Body of pancreas (tissue), 4 donors: ENCODE measurements around the gene SGMS1. TPM values are rescaled to one million over a fixed set of nuclear protein-coding genes. Genes with fewer than 3 reads are reported as not detected.

ENCODE experiments used
- ATAC-seq: fragments of 150-250 bp; one replicate; pipeline ENCODE4 v1.9.1; 2016
- DNase-seq, 4 donors: peaks; one replicate each; pipeline ENCODE4 v3.0.0-alpha.2; 2019
- H3K27ac ChIP-seq, 4 donors: fragments of 200-600 bp; sonication (generic); 1 replicate in 3 of 4; 2 replicates in 1 of 4; pipeline versions ENCODE4 v1.5.1 to v1.6.1; 2016 to 2019; ENCODE audit warnings: mild to moderate bottlenecking in 1 of 4, mixed read lengths in 1 of 4, moderate library complexity in 1 of 4
- H3K27me3 ChIP-seq, 2 donors: fragments of 200-600 bp; sonication (generic); one replicate each; pipeline ENCODE4 v1.6.0; 2016; ENCODE audit warnings: mild to moderate bottlenecking in 1 of 2
- H3K36me3 ChIP-seq, 2 donors: fragments of 200-600 bp; sonication (generic); replicated peaks in 1 of 2; 2 replicates each; pipeline ENCODE4 v1.5.1; 2016; ENCODE audit warnings: low read depth in 2 of 2; ENCODE audit not compliant: insufficient read depth in 1 of 2
- H3K4me1 ChIP-seq: fragments of 200-600 bp; sonication (generic); one replicate; pipeline ENCODE4 v1.6.0; 2016
- H3K4me3 ChIP-seq, 2 donors: fragments of 200-600 bp; sonication (generic); 1 replicate in 1 of 2; 2 replicates in 1 of 2; pipeline ENCODE4 v1.5.1; 2016 to 2019
- H3K9me3 ChIP-seq, 3 donors: fragments of 200-600 bp; sonication (generic); 1 replicate in 2 of 3; 2 replicates in 1 of 3; pipeline ENCODE4 v1.5.1; 2016
- POLR2A ChIP-seq, 3 donors: fragments of 450-650 bp; IDR thresholded peaks; one replicate each; pipeline ENCODE4 v1.6.1; 2016; ENCODE audit warnings: antibody characterized with exemption in 3 of 3, mild to moderate bottlenecking in 2 of 3
- WGBS, 2 donors: methylation state at CpG; one replicate each; pipeline ENCODE4 v1.1.5; 2017; 5-methylcytosine and 5-hydroxymethylcytosine counted together
- intact Hi-C: fragments of 100-400 bp; cut with DNase I; formaldehyde crosslinking; loops from one replicate; pipeline ENCODE4 v1.15.1; 2023
- total RNA-seq, 2 donors: library from RNA; depleted of rRNA; stranded (reverse); fragments of >200 nt; gene quantifications; one replicate each; pipeline ENCODE4 v1.1.0, GENCODE V29; 2016
- TF ChIP-seq, protein P1 (sequence below), 7 experiments: fragments of 450-650 bp in 4 of 7; fragments of 200-600 bp in 3 of 7; sonication (generic) in 3 of 7; IDR thresholded peaks; one replicate each; pipeline ENCODE4 v1.5.1; 2016 to 2019; ENCODE audit warnings: antibody characterized with exemption in 7 of 7

SGMS1 gene
- total RNA-seq, 2 donors from 2014 or later: 46.2 to 68.9 TPM

DNA sequence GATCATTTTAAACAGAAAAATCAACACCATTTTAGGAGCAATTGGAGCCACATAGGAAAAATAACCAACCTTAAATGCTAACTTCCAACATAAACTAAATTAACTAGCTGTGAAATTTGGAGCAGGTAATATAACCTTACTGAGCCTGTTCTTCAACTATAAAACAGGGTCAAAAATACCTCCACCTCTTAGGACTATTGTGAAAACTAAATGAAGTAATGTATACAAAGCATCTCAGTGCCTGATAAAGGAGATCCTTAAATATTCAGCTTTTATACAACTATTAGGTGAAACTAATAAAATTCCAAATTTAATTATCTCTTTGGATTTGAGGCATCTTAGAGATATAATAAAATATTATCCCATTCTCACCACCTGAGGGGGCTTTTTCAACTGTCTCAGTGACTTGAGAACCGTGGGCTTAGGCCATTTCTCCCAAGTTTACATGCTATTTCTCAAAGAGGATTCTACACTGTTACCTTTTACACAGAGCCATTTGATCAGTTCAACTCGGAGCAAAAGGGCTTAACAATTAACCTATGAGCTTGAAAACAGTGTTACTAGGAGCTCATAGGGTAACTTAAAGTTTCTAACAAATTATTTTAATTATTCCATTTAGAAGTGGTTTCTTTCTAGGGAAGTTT lies 207.5 kb downstream of the SGMS1 start:
- ATAC-seq: no peak
- H3K4me1 ChIP-seq: peaks cover 41% of the 10 kb centered on the region
- 23 to 32% methylated on average over 2 of the region's 2 CpGs for WGBS, 2 donors
- H3K4me3 ChIP-seq: no peak overlapping the region
- no peak for TF ChIP-seq POLR2A (IDR thresholded peaks at IDR 0.05)
- TF ChIP-seq, protein P1, sequence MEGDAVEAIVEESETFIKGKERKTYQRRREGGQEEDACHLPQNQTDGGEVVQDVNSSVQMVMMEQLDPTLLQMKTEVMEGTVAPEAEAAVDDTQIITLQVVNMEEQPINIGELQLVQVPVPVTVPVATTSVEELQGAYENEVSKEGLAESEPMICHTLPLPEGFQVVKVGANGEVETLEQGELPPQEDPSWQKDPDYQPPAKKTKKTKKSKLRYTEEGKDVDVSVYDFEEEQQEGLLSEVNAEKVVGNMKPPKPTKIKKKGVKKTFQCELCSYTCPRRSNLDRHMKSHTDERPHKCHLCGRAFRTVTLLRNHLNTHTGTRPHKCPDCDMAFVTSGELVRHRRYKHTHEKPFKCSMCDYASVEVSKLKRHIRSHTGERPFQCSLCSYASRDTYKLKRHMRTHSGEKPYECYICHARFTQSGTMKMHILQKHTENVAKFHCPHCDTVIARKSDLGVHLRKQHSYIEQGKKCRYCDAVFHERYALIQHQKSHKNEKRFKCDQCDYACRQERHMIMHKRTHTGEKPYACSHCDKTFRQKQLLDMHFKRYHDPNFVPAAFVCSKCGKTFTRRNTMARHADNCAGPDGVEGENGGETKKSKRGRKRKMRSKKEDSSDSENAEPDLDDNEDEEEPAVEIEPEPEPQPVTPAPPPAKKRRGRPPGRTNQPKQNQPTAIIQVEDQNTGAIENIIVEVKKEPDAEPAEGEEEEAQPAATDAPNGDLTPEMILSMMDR (IDR thresholded peaks at IDR 0.05): no peak
- H3K27ac ChIP-seq: peak overlapping the region in 1 of 4 donors; percentile 9
- no peaks in the 10 kb centered on the region for H3K9me3 ChIP-seq
- DNase-seq: no peak
- H3K27me3 ChIP-seq: no peaks in the 10 kb centered on the region
- no peaks in the 10 kb centered on the region for H3K36me3 ChIP-seq
- intact Hi-C loops: loop anchor here (10.0 kb wide), 1 partner anchor 208 kb away; the partner anchor contains the start of gene SGMS1

DNA sequence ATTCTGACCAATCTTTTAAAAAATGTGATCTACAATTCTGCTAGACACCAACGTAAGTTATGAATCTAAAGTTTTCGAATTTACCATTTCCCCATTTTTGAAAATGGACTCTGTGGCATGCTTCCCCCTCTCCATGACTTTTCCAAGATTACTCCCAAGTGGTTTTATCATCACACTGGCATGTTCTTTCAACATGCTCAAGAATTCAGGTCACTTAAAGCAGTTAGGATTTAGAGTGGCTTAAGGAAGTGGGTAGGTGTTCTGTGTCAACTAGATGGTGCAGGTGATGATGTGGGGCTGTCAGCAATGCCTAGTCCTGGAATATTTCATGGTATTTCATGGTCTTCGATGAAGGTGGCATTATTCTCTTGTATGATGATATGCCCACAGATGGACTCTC lies 208.5 kb downstream of the SGMS1 start:
- WGBS, 2 donors: 91 to 99% methylated on average over 3 of the region's 3 CpGs
- Histone ChIP-seq H3K27me3 (no peaks in the 10 kb centered on the region), H3K4me1 (peaks cover 42% of the 10 kb centered on the region), H3K36me3 (no peaks in the 10 kb centered on the region), H3K27ac (peak overlapping the region in 1 of 4 donors; percentile 9), H3K4me3 (no peak overlapping the region), H3K9me3 (no peaks in the 10 kb centered on the region)
- TF ChIP-seq, protein P1 (IDR thresholded peaks at IDR 0.05): no peak
- no peak for TF ChIP-seq POLR2A (IDR thresholded peaks at IDR 0.05)
- DNase-seq (no peak), ATAC-seq (no peak)
- intact Hi-C loops: loop anchor here (10.0 kb wide), 1 partner anchor 210 kb away; the partner anchor contains the start of gene SGMS1

DNA sequence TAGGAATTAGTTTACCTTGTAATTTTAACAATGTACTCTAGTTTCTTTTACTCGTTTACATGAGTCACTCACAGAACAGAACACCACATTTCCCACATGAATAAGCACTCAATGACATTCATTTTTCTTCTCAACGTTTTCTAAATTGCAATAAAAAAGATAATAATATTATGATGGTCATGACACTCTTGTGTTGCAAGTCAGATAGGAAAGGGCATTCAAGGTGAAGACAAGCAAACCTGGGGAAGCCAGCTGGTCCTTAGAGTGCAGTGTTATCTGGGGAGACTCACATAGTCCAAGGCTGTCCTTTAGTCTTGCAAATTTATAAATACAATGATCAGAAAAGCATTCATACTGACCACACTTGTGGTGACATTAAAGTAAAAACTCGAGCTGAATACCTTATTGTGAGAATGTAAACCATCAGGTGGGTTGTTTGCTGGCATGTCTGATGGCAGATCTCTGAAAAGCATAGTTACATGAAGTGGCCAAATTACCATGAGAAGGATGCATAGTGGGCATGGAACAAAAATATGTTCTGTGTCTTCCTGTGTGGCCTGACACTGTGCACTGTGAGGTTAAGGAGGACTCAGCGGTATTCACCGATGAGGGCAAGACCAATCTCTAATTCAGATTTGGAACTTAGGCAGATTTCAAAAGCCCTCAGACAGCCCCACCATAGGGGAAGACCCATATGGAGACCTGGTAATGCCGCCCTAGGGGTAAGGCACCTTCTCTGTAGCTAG lies 213.5 kb downstream of the SGMS1 start:
- H3K36me3 ChIP-seq: no peaks in the 10 kb centered on the region
- intact Hi-C loops: loop anchor here (10.0 kb wide), 1 partner anchor 215 kb away; the partner anchor contains the start of gene SGMS1
- no peak overlapping the region for H3K4me3 ChIP-seq
- TF ChIP-seq POLR2A (IDR thresholded peaks at IDR 0.05): no peak
- TF ChIP-seq, protein P1 (IDR thresholded peaks at IDR 0.05): no peak
- H3K27me3 ChIP-seq: no peaks in the 10 kb centered on the region
- H3K9me3 ChIP-seq: no peaks in the 10 kb centered on the region
- peaks cover 37% of the 10 kb centered on the region for H3K4me1 ChIP-seq
- 58 to 65% methylated on average over 6 of the region's 6 CpGs for WGBS, 2 donors
- DNase-seq (no peak), ATAC-seq (no peak)
- no peak overlapping the region for H3K27ac ChIP-seq

DNA sequence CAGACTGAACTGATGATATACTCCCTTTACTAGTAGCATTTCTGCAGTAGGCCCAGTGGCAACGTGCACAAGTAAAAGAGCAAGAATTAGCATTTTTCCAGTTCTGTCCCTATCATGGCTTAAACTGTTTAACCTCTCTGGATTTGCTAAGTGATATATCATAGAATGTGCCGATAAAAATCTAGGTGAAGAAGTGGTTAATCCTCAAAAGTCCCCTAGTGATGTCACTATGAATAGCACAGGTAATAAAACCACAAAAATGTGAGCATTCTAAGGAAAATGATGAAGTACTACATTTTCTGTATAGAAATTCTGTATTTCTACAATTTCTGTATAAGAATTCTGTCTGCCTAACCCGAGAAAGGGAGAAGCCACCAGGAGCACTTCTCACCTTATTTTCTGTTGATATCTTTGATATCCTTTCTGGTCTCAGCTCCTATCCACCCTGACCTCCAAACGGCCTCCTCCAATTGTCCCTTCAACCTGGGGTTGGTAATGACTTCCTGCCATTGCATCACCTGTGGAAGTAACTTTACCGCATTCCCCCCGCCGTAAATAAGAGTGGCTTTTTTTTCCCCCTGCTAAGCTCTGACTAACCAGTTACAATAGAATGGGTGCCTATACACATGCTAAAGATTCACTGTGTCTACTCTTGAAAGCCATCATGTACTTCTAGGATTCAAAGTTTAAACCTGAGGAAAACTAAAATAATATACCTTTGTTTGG lies 216.5 kb downstream of the SGMS1 start:
- TF ChIP-seq, protein P1 (IDR thresholded peaks at IDR 0.05): no peak
- TF ChIP-seq POLR2A (IDR thresholded peaks at IDR 0.05): no peak
- H3K36me3 ChIP-seq: no peaks in the 10 kb centered on the region
- peaks cover 18% of the 10 kb centered on the region for H3K4me1 ChIP-seq
- H3K9me3 ChIP-seq: no peaks in the 10 kb centered on the region
- H3K27ac ChIP-seq: no peak overlapping the region
- H3K27me3 ChIP-seq: no peaks in the 10 kb centered on the region
- H3K4me3 ChIP-seq: no peak overlapping the region
- ATAC-seq (no peak), DNase-seq (no peak)
- intact Hi-C loops: no loop called here
- WGBS, 2 donors: 84 to 92% methylated on average over 7 of the region's 7 CpGs
